ENCODE data around the gene BCL6B. TPM values are rescaled to one million over a fixed set of nuclear protein-coding genes. Genes with fewer than 3 reads are reported as not detected.

Gene BCL6B
- total RNA-seq, 2 donors from 2014 or later: 2.9 to 7.0 TPM

DNA sequence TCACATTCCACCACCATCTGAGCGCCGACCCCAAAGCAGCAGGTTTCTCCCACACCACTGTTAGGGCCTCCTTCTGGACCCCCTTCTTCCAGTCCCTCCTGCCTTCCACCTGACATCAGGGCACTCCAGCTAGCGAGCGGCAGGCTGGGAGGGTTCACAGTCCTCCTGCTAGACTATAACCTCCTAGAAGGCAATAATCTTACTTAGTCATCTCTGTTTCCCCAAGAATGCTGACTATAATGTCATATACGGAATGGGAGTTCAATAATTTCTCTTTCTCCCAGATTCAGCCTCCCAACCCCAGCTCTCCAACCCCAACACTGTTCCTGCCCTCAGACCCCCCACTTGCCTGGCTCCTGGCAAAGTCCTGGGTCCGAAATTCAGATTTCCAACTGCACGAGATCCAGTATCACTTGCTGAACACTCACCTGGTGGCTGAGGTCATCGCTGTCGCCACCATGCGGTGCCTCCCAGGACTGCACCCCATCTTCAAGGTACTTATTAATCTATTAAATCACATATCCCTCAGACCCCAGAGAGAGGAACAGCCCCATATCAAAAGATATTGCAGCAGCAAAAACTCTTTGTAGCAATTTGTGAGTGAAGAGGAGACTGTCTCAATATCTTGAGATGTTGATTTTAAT lies 21.4 kb upstream of the BCL6B start:
- H3K27me3 Mint-ChIP-seq (ENCODE audit: insufficient read depth): peaks cover 15% of the 10 kb centered on the region
- peak overlapping the region; percentile 59 for H3K27ac Mint-ChIP-seq
- no peak overlapping the region for H3K9ac ChIP-seq (ENCODE audit: extremely low read depth, low read length, poor library complexity, severe bottlenecking)
- H3K36me3 ChIP-seq (ENCODE audit: control insufficient read depth, insufficient read depth, low read length): peaks cover 36% of the 10 kb centered on the region
- H3K4me3 Mint-ChIP-seq: no peak overlapping the region
- 67 to 71% methylated on average over 9 to 10 of the region's 10 CpGs for WGBS, 2 experiments (ENCODE audit: insufficient coverage in 1 of 2, insufficient read length in 1 of 2)
- H3K4me1 ChIP-seq (ENCODE audit: control insufficient read depth, insufficient read depth, low read length): no peaks in the 10 kb centered on the region
- peaks cover 46% of the 10 kb centered on the region for H3K36me3 Mint-ChIP-seq (ENCODE audit: low read depth)
- no peaks in the 10 kb centered on the region for H3K4me1 Mint-ChIP-seq
- H3K27ac ChIP-seq (ENCODE audit: low read depth, low read length): no peak overlapping the region
- no peaks in the 10 kb centered on the region for H3K9me3 ChIP-seq (ENCODE audit: control insufficient read depth, low read length)
- no peaks in the 10 kb centered on the region for H3K9me3 Mint-ChIP-seq
- TF ChIP-seq, protein P1, sequence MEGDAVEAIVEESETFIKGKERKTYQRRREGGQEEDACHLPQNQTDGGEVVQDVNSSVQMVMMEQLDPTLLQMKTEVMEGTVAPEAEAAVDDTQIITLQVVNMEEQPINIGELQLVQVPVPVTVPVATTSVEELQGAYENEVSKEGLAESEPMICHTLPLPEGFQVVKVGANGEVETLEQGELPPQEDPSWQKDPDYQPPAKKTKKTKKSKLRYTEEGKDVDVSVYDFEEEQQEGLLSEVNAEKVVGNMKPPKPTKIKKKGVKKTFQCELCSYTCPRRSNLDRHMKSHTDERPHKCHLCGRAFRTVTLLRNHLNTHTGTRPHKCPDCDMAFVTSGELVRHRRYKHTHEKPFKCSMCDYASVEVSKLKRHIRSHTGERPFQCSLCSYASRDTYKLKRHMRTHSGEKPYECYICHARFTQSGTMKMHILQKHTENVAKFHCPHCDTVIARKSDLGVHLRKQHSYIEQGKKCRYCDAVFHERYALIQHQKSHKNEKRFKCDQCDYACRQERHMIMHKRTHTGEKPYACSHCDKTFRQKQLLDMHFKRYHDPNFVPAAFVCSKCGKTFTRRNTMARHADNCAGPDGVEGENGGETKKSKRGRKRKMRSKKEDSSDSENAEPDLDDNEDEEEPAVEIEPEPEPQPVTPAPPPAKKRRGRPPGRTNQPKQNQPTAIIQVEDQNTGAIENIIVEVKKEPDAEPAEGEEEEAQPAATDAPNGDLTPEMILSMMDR (conservative IDR thresholded peaks at IDR 0.05): peak; percentile 81
- DNase-seq: peak; percentile 90
- no peak overlapping the region for H3K4me3 ChIP-seq (ENCODE audit: low read length)
- peaks cover 4% of the 10 kb centered on the region for H3K27me3 ChIP-seq (ENCODE audit: control insufficient read depth, insufficient read depth, low read length, poor library complexity, severe bottlenecking)

DNA sequence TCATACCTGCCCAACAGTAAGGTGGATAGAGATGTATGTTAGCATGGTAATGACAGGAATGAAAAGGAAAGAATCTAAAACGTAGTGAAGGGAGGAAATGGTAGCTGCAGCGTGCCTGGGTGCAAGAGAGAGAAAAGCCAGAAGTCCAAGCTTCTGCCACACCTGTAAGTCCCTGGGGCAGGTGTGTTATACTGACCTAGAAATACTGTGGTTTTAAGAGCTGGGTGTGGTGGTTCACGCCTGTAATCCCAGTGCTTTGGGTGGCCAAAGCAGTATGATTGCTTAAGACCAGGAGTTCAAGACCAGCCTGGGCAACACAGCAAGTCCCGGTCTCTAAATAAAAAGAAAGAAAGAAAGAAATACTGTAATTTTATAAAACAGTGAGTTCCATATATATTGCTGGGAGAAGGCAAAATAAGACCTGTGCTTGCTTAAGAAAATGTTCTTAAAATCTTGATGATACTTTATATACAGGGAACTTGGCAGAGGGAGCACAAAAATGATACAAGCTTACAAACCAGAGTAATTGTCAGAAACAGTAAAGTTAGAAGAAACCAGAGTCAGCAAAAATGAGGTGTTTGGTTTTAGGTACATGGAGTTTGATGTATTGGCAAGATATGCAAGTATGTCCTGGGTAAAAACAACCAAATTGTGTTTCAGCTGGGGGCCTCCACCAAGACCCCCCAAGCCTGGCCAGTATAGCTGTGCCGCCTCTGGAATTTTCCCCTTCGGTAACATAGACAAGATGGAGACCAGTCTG lies 20.4 kb upstream of the BCL6B start:
- Mint-ChIP-seq H3K4me1 (no peaks in the 10 kb centered on the region), H3K4me3 (no peak overlapping the region), H3K27ac (no peak overlapping the region), H3K9me3 (no peaks in the 10 kb centered on the region), H3K27me3 (ENCODE audit: insufficient read depth) (peaks cover 6% of the 10 kb centered on the region), H3K36me3 (ENCODE audit: low read depth) (peaks cover 40% of the 10 kb centered on the region)
- Histone ChIP-seq H3K27me3 (ENCODE audit: control insufficient read depth, insufficient read depth, low read length, poor library complexity, severe bottlenecking) (no peaks in the 10 kb centered on the region), H3K4me1 (ENCODE audit: control insufficient read depth, insufficient read depth, low read length) (no peaks in the 10 kb centered on the region), H3K9ac (ENCODE audit: extremely low read depth, low read length, poor library complexity, severe bottlenecking) (no peak overlapping the region), H3K9me3 (ENCODE audit: control insufficient read depth, low read length) (no peaks in the 10 kb centered on the region), H3K27ac (ENCODE audit: low read depth, low read length) (no peak overlapping the region), H3K4me3 (ENCODE audit: low read length) (no peak overlapping the region), H3K36me3 (ENCODE audit: control insufficient read depth, insufficient read depth, low read length) (peaks cover 36% of the 10 kb centered on the region)
- 84 to 93% methylated on average over 6 of the region's 6 CpGs for WGBS, 2 experiments (ENCODE audit: insufficient coverage in 1 of 2, insufficient read length in 1 of 2)
- TF ChIP-seq, protein P1 (conservative IDR thresholded peaks at IDR 0.05): no peak
- DNase-seq: no peak

DNA sequence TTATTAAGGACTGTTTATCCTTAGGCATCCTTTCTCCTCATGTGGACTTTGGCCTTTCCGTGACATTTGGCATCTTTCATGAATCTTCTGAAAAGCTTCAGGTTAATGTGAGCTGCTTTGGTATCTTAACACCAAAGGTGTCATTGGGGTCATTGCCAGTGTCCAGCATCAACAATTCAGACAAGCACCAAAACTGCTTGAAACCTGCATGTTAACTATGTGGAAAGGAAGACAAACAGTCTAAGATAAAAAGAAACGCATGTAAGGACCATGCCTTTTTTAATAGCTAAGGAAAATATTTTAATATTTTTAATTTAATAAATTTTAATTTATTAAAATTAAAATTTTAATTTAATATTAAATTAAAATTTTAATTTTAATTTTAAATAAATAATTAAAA lies 19.1 kb upstream of the BCL6B start:
- Mint-ChIP-seq H3K36me3 (ENCODE audit: low read depth) (peaks cover 30% of the 10 kb centered on the region), H3K4me1 (no peaks in the 10 kb centered on the region), H3K4me3 (no peak overlapping the region), H3K27me3 (ENCODE audit: insufficient read depth) (no peaks in the 10 kb centered on the region), H3K9me3 (no peaks in the 10 kb centered on the region), H3K27ac (no peak overlapping the region)
- 93 to 100% methylated on average over 1 of the region's 2 CpGs for WGBS, 2 experiments (ENCODE audit: insufficient coverage in 1 of 2, insufficient read length in 1 of 2)
- TF ChIP-seq, protein P1 (conservative IDR thresholded peaks at IDR 0.05): no peak
- Histone ChIP-seq H3K9me3 (ENCODE audit: control insufficient read depth, low read length) (no peaks in the 10 kb centered on the region), H3K9ac (ENCODE audit: extremely low read depth, low read length, poor library complexity, severe bottlenecking) (no peak overlapping the region), H3K4me3 (ENCODE audit: low read length) (no peak overlapping the region), H3K27me3 (ENCODE audit: control insufficient read depth, insufficient read depth, low read length, poor library complexity, severe bottlenecking) (no peaks in the 10 kb centered on the region), H3K4me1 (ENCODE audit: control insufficient read depth, insufficient read depth, low read length) (no peaks in the 10 kb centered on the region), H3K36me3 (ENCODE audit: control insufficient read depth, insufficient read depth, low read length) (peaks cover 30% of the 10 kb centered on the region), H3K27ac (ENCODE audit: low read depth, low read length) (no peak overlapping the region)
- no peak for DNase-seq
